Esophagus squamous epithelium (tissue), 5 donors: ENCODE measurements around the gene THAP11. TPM values are rescaled to one million over a fixed set of nuclear protein-coding genes. Genes with fewer than 3 reads are reported as not detected.

Experiments
- DNase-seq: peaks from one replicate; lab custom pipeline; 2025; lab: John Stamatoyannopoulos, UW
- H3K27ac ChIP-seq, 4 donors: fragments of 200-600 bp; sonication (generic); one replicate each; pipeline ENCODE4 v1.5.1; 2016 to 2019; ENCODE audit warnings: mild to moderate bottlenecking in 1 of 4
- H3K27me3 ChIP-seq, 4 donors: fragments of 200-600 bp; sonication (generic); 1 replicate in 3 of 4; 2 replicates in 1 of 4; pipeline versions ENCODE4 v1.5.1 to v1.6.0; 2017 to 2021; ENCODE audit warnings: antibody characterized with exemption in 1 of 4
- H3K36me3 ChIP-seq, 3 donors: fragments of 200-600 bp; sonication (generic); one replicate each; pipeline ENCODE4 v1.5.1; 2016 to 2019
- H3K4me1 ChIP-seq, 3 donors: fragments of 200-600 bp; sonication (generic); one replicate each; pipeline ENCODE4 v1.5.1; 2017 to 2019
- H3K4me3 ChIP-seq, 4 donors: fragments of 200-600 bp; sonication (generic); 1 replicate in 3 of 4; 2 replicates in 1 of 4; pipeline ENCODE4 v1.5.1; 2016 to 2019; ENCODE audit warnings: mild to moderate bottlenecking in 2 of 4, moderate library complexity in 1 of 4
- H3K9me3 ChIP-seq, 3 donors: fragments of 200-600 bp; sonication (generic); one replicate each; pipeline ENCODE4 v1.5.1; 2016 to 2019
- CTCF ChIP-seq, 6 experiments: fragments of 450-650 bp in 4 of 6; fragments of 200-600 bp in 2 of 6; sonication (generic) in 2 of 6; IDR thresholded peaks; one replicate each; pipeline ENCODE4 v1.5.1; 2016 to 2019; ENCODE audit warnings: antibody characterized with exemption in 6 of 6, mild to moderate bottlenecking in 4 of 6, moderate library complexity in 4 of 6
- POLR2A ChIP-seq, 4 donors: fragments of 450-650 bp; IDR thresholded peaks; one replicate each; pipeline ENCODE4 v1.6.1; 2017; ENCODE audit warnings: antibody characterized with exemption in 4 of 4, mild to moderate bottlenecking in 4 of 4, moderate library complexity in 3 of 4
- WGBS, 2 donors: methylation state at CpG; one replicate each; pipeline ENCODE4 v1.1.5; 2018; 5-methylcytosine and 5-hydroxymethylcytosine counted together
- intact Hi-C: fragments of 100-400 bp; cut with DNase I; formaldehyde crosslinking; loops from one replicate; pipeline ENCODE4 v1.15.0; 2022
- total RNA-seq, 4 donors: library from RNA; depleted of rRNA; stranded (reverse); fragments of >200 nt; gene quantifications; one replicate each; pipeline ENCODE4 v1.1.0, GENCODE V29; 2016
- donor health status: DM: yes; HTN: yes; CAD: no.

The THAP11 gene
- total RNA-seq, 4 donors from 2014 or later = 35.8 to 48.8 (median 42.1) TPM

GRCh38 chr16:67846320-67847063 is 4.4 kb downstream of the THAP11 start, which contains the start of gene NUTF2:
NUTF2 (plus strand) TSS chr16:67846933; CDS start chr16:67865131, 18,198 bp downstream.
- H3K4me3 ChIP-seq = peak within 1 kb of the TSS; percentile 86 to 94 (median 91)
- TF ChIP-seq POLR2A (IDR thresholded peaks at IDR 0.05) (peak in 3 of 4 donors; percentile 46 to 75 (median 71)), CTCF (IDR thresholded peaks at IDR 0.05) (peak in 1 of 6 experiments; percentile 58)
- no peaks in the 10 kb centered on the region for H3K9me3 ChIP-seq
- H3K36me3 ChIP-seq = no peaks in the 10 kb centered on the region
- WGBS, 2 donors = 0% methylated on average over 5 of the region's 57 CpGs; no CpG with 5 or more reads in 1 of the 2 donors
- H3K4me1 ChIP-seq = peaks cover 41 to 82% (median 44%) of the 10 kb centered on the region in 3 donors
- intact Hi-C loops = no loop called here
- peak; percentile 88 for DNase-seq
- peak within 1 kb of the TSS; percentile 90 to 100 (median 98) for H3K27ac ChIP-seq
- H3K27me3 ChIP-seq = no peaks in the 10 kb centered on the region

- no peaks in the 10 kb centered on the region for H3K27me3 ChIP-seq
- intact Hi-C loops = no loop called here
- no peaks in the 10 kb centered on the region for H3K9me3 ChIP-seq
- 0% methylated on average over 2 of the region's 62 CpGs; no CpG with 5 or more reads in 1 of the 2 donors for WGBS, 2 donors
- peaks cover 41 to 85% (median 44%) of the 10 kb centered on the region in 3 donors for H3K4me1 ChIP-seq
- H3K36me3 ChIP-seq = no peaks in the 10 kb centered on the region
- H3K4me3 ChIP-seq = peak within 1 kb of the TSS; percentile 86 to 94 (median 91)
- peak within 1 kb of the TSS; percentile 90 to 100 (median 98) for H3K27ac ChIP-seq
- no peak for DNase-seq
- TF ChIP-seq CTCF (IDR thresholded peaks at IDR 0.05) = peak in 3 of 6 experiments; percentile 2 to 19 (median 12)
- TF ChIP-seq POLR2A (IDR thresholded peaks at IDR 0.05) = peak in 1 of 4 donors; percentile 6
Measured at GRCh38 chr16:67847064-67847861, 5.1 kb downstream of the THAP11 start, which contains the start of gene CENPT. CENPT (minus strand) TSS chr16:67847693; CDS start chr16:67833859, 13,834 bp downstream.

- Histone ChIP-seq H3K9me3 (no peaks in the 10 kb centered on the region), H3K27me3 (no peaks in the 10 kb centered on the region), H3K27ac (peak overlapping the region in 3 of 4 donors; percentile 90 to 100 (median 99)), H3K4me1 (peaks cover 40 to 77% (median 41%) of the 10 kb centered on the region in 3 donors), H3K4me3 (peak overlapping the region; percentile 86 to 94 (median 91)), H3K36me3 (no peaks in the 10 kb centered on the region)
- DNase-seq = no peak
- intact Hi-C loops = no loop called here
- no peak for TF ChIP-seq POLR2A (IDR thresholded peaks at IDR 0.05)
- no peak for TF ChIP-seq CTCF (IDR thresholded peaks at IDR 0.05)
- 86 to 94% methylated on average over 8 to 11 of the region's 11 CpGs for WGBS, 2 donors
Measured at GRCh38 chr16:67848118-67848517, 6.0 kb downstream of the THAP11 start.

GRCh38 chr16:67853670-67854069 is 11.6 kb downstream of the THAP11 start:
- Histone ChIP-seq H3K27me3 (no peaks in the 10 kb centered on the region), H3K9me3 (no peaks in the 10 kb centered on the region), H3K4me1 (peaks cover 26 to 70% (median 32%) of the 10 kb centered on the region in 3 donors), H3K36me3 (no peaks in the 10 kb centered on the region), H3K4me3 (no peak overlapping the region), H3K27ac (no peak overlapping the region)
- no peak for TF ChIP-seq CTCF (IDR thresholded peaks at IDR 0.05)
- TF ChIP-seq POLR2A (IDR thresholded peaks at IDR 0.05) = no peak
- intact Hi-C loops = no loop called here
- WGBS, 2 donors = 94% methylated on average over 3 of the region's 3 CpGs; no CpG with 5 or more reads in 1 of the 2 donors
- DNase-seq = no peak
